IMR-90 (cell line): ENCODE data around the gene CDKAL1. TPM values are rescaled to one million over a fixed set of nuclear protein-coding genes. Genes with fewer than 3 reads are reported as not detected.

Experiments used
- ATAC-seq: fragments of 200-7000 bp; cut with Tn5 transposase; 2 replicates; pipeline ENCODE4 v1.9.1; 2020; ENCODE audit warnings: low read depth, mild to moderate bottlenecking, moderate library complexity
- BruUV-seq: library from RNA; stranded (reverse); fragments of 400-500 nt; replicated peaks from 2 replicates; lab custom pipeline; 2021; lab: Mats Ljungman, UMichigan
- CTCF ChIA-PET: fragments of 300-600 bp; formaldehyde crosslinking; extraction: SDS; loops from one replicate; lab custom pipeline; 2021; ENCODE audit warnings: antibody characterized with exemption; lab: Yijun Ruan, JAX
- POLR2A ChIA-PET: fragments of 300-600 bp; sonication (Branson Sonifier 250); formaldehyde crosslinking; loops from one replicate; lab custom pipeline; 2022; ENCODE audit warnings: antibody characterized with exemption; ENCODE audit not compliant: unreplicated experiment; lab: Charles Lee
- DNase-seq: peaks from one replicate; pipeline ENCODE4 v3.0.0; 2013
- H2AFZ ChIP-seq: replicated peaks from 2 replicates; pipeline ENCODE3; 2013; ENCODE audit warnings: low read length, mild to moderate bottlenecking; ENCODE audit not compliant: poor library complexity
- H2AK5ac ChIP-seq: 2 replicates; pipeline ENCODE4 v1.6.1; 2013; ENCODE audit warnings: low read depth, low read length, inconsistent platforms
- H2AK9ac ChIP-seq: replicated peaks from 2 replicates; pipeline ENCODE3; 2013; ENCODE audit warnings: mild to moderate bottlenecking, low read depth, low read length, moderate library complexity; ENCODE audit not compliant: poor library complexity
- H2BK120ac ChIP-seq: 2 replicates; pipeline ENCODE4 v1.6.1; 2013; ENCODE audit warnings: low read depth, low read length, inconsistent platforms
- H2BK15ac ChIP-seq: 3 replicates; pipeline ENCODE4 v1.6.1; 2013; ENCODE audit warnings: low read depth, low read length, inconsistent platforms
- H2BK20ac ChIP-seq: 2 replicates; pipeline ENCODE4 v1.6.1; 2013; ENCODE audit warnings: low read depth, mild to moderate bottlenecking, inconsistent platforms, low read length, moderate library complexity
- H2BK5ac ChIP-seq: 2 replicates; pipeline ENCODE4 v1.6.1; 2013; ENCODE audit warnings: mild to moderate bottlenecking, low read depth, low read length, inconsistent platforms; ENCODE audit not compliant: poor library complexity, severe bottlenecking
- H3K14ac ChIP-seq: replicated peaks from 2 replicates; pipeline ENCODE4 v1.6.1; 2013; ENCODE audit warnings: low read depth, low read length, inconsistent platforms
- H3K18ac ChIP-seq: 2 replicates; pipeline ENCODE4 v1.6.1; 2013; ENCODE audit warnings: low read depth, low read length, control low read depth
- H3K23ac ChIP-seq: 2 replicates; pipeline ENCODE4 v1.6.1; 2013; ENCODE audit warnings: low read depth, low read length, inconsistent platforms
- H3K27ac ChIP-seq: 2 replicates; pipeline ENCODE4 v1.5.1; 2013; ENCODE audit warnings: mild to moderate bottlenecking, control low read depth, low read length; ENCODE audit not compliant: insufficient read depth
- H3K27me3 ChIP-seq: 2 replicates; pipeline ENCODE4 v1.6.1; 2013; ENCODE audit warnings: low read length; ENCODE audit not compliant: control insufficient read depth, insufficient read depth
- H3K36me3 ChIP-seq: 2 replicates; pipeline ENCODE4 v1.6.1; 2013; ENCODE audit warnings: low read length, mixed read lengths; ENCODE audit not compliant: control insufficient read depth, insufficient read depth
- H3K4ac ChIP-seq: 2 replicates; pipeline ENCODE4 v1.6.1; 2013; ENCODE audit warnings: low read depth, low read length, inconsistent platforms
- H3K4me1 ChIP-seq: 2 replicates; pipeline ENCODE4 v1.6.1; 2013; ENCODE audit warnings: low read length, mixed read lengths; ENCODE audit not compliant: control insufficient read depth, insufficient read depth
- H3K4me2 ChIP-seq: 2 replicates; pipeline ENCODE4 v1.6.1; 2013; ENCODE audit warnings: low read depth, mild to moderate bottlenecking, control low read depth, low read length, moderate library complexity
- H3K4me3 ChIP-seq: 2 replicates; pipeline ENCODE4 v1.5.1; 2013; ENCODE audit warnings: low read depth, mild to moderate bottlenecking, control low read depth, low read length, moderate library complexity; ENCODE audit not compliant: insufficient read depth
- H3K56ac ChIP-seq: 2 replicates; pipeline ENCODE4 v1.6.1; 2013; ENCODE audit warnings: low read length, inconsistent platforms; ENCODE audit not compliant: insufficient read depth; ENCODE audit errors: extremely low read depth
- H3K79me1 ChIP-seq, 2 experiments: 2 replicates each; pipeline ENCODE4 v1.6.1; 2013; ENCODE audit warnings: low read length in 2 of 2, inconsistent platforms in 1 of 2, low read depth in 1 of 2
- H3K9ac ChIP-seq: 2 replicates; pipeline ENCODE4 v1.6.1; 2013; ENCODE audit warnings: low read depth, low read length, control low read depth
- H3K9me1 ChIP-seq: 2 replicates; pipeline ENCODE4 v1.6.1; 2013; ENCODE audit warnings: low read length, inconsistent platforms; ENCODE audit not compliant: insufficient read depth
- H3K9me3 ChIP-seq: 2 replicates; pipeline ENCODE4 v1.6.1; 2013; ENCODE audit warnings: low read length; ENCODE audit not compliant: control insufficient read depth, insufficient read depth
- H4K20me1 ChIP-seq: 2 replicates; pipeline ENCODE4 v1.6.1; 2013; ENCODE audit warnings: low read length, inconsistent platforms; ENCODE audit not compliant: insufficient read depth
- H4K5ac ChIP-seq: 2 replicates; pipeline ENCODE4 v1.6.1; 2013; ENCODE audit warnings: mild to moderate bottlenecking, low read depth, low read length, control low read depth
- H4K8ac ChIP-seq, 2 experiments: 2 replicates each; pipeline ENCODE4 v1.6.1; 2013; ENCODE audit warnings: low read depth in 2 of 2, low read length in 2 of 2, control low read depth in 1 of 2, inconsistent platforms in 1 of 2
- H4K91ac ChIP-seq: 2 replicates; pipeline ENCODE4 v1.6.1; 2013; ENCODE audit warnings: low read depth, low read length, inconsistent platforms; ENCODE audit not compliant: insufficient read depth
- BHLHE40 ChIP-seq: fragments of 150-350 bp; IDR thresholded peaks from 2 replicates; pipeline ENCODE4 v1.6.1; 2016; ENCODE audit warnings: mild to moderate bottlenecking, low read depth, low read length
- CEBPB ChIP-seq: IDR thresholded peaks from 2 replicates; pipeline ENCODE4 v1.6.1; 2012; ENCODE audit warnings: low read depth, low read length, improper control_type of control experiment
- CHD1 ChIP-seq: IDR thresholded peaks from 2 replicates; pipeline ENCODE4 v1.6.1; 2012; ENCODE audit warnings: low read depth, low read length, improper control_type of control experiment
- FOS ChIP-seq: fragments of 150-350 bp; IDR thresholded peaks from 2 replicates; pipeline ENCODE4 v1.6.1; 2016; ENCODE audit warnings: low read depth, low read length
- MAZ ChIP-seq: IDR thresholded peaks from 2 replicates; pipeline ENCODE4 v1.6.1; 2012; ENCODE audit warnings: low read depth, mild to moderate bottlenecking, low read length, improper control_type of control experiment, moderate library complexity, borderline replicate concordance
- MXI1 ChIP-seq: IDR thresholded peaks from 2 replicates; pipeline ENCODE4 v1.6.1; 2012; ENCODE audit warnings: low read depth, mild to moderate bottlenecking, low read length, moderate library complexity, borderline replicate concordance
- NFE2L2 ChIP-seq: fragments of 150-350 bp; IDR thresholded peaks from 2 replicates; pipeline ENCODE4 v1.6.1; 2016; ENCODE audit warnings: low read depth, mild to moderate bottlenecking, low read length
- POLR2A ChIP-seq: IDR thresholded peaks from 2 replicates; pipeline ENCODE4 v1.6.1; 2012; ENCODE audit warnings: mild to moderate bottlenecking, low read depth, low read length
- RCOR1 ChIP-seq: IDR thresholded peaks from 2 replicates; pipeline ENCODE4 v1.6.1; 2012; ENCODE audit warnings: mild to moderate bottlenecking, low read length, improper control_type of control experiment; ENCODE audit not compliant: insufficient replicate concordance
- RFX5 ChIP-seq: IDR thresholded peaks from 2 replicates; pipeline ENCODE4 v1.8.0; 2012; ENCODE audit warnings: low read depth, mild to moderate bottlenecking, low read length, moderate library complexity
- SMC3 ChIP-seq: fragments of 150-350 bp; IDR thresholded peaks from 2 replicates; pipeline ENCODE4 v1.6.1; 2016; ENCODE audit warnings: low read depth, mild to moderate bottlenecking, antibody characterized with exemption, low read length, moderate library complexity
- WGBS, 2 experiments: methylation state at CpG; one replicate each; pipeline versions ENCODE4 v1.1.5 to v1.1.7; 2013; ENCODE audit warnings: missing lambda C conversion rate in 2 of 2; ENCODE audit not compliant: insufficient read length in 1 of 2; ENCODE audit errors: extremely low coverage in 2 of 2; 5-methylcytosine and 5-hydroxymethylcytosine counted together
- dilution Hi-C: fragments of 300-500 bp; cut with HindIII; formaldehyde crosslinking; loops from one replicate; pipeline ENCODE4 v1.14.3; 2018; ENCODE audit warnings: low sequenced_read_pairs; ENCODE audit not compliant: unreplicated experiment
- in situ Hi-C: fragments of 300-500 bp; cut with MboI; formaldehyde crosslinking; loops from 3 replicates; pipeline ENCODE4 v1.14.3; 2019; ENCODE audit warnings: low sequenced_read_pairs, inconsistent platforms, mixed read lengths
- intact Hi-C: fragments of 100-400 bp; cut with micrococcal nuclease; formaldehyde crosslinking; loops from 2 replicates; pipeline ENCODE4 v1.10.0; 2022
- polyA plus RNA-seq, 3 experiments: library from polyadenylated mRNA; depleted of rRNA; stranded (reverse); fragments of >200 nt; gene quantifications; 2 replicates each; pipeline ENCODE4 v1.2.3, GENCODE V29; 2012; ENCODE audit warnings: low replicate concordance in 1 of 3
- total RNA-seq: library from RNA; depleted of rRNA; stranded (reverse); fragments of >200 nt; gene quantifications from 2 replicates; pipeline ENCODE4 v1.2.3, GENCODE V29; 2012
- TF ChIP-seq, protein P1 (sequence below): fragments of 150-350 bp; IDR thresholded peaks from 2 replicates; pipeline ENCODE4 v1.6.1; 2016; ENCODE audit warnings: low read depth, mild to moderate bottlenecking, low read length, moderate library complexity, borderline replicate concordance
- TF ChIP-seq, protein P2 (sequence below): conservative IDR thresholded peaks from 2 replicates; pipeline ENCODE4 v1.5.1; 2012; ENCODE audit warnings: mild to moderate bottlenecking, low read depth, low read length, improper control_type of control experiment
- TF ChIP-seq, protein P3 (sequence below): fragments of 150-350 bp; IDR thresholded peaks from 2 replicates; pipeline ENCODE4 v1.6.1; 2017; ENCODE audit warnings: mild to moderate bottlenecking, antibody characterized with exemption, low read length, low read depth

CDKAL1 gene
- total and polyA plus RNA-seq, 2 of the 4 experiments (the other 2 are of a cell fraction), result 3.7 to 13.1 TPM

DNA sequence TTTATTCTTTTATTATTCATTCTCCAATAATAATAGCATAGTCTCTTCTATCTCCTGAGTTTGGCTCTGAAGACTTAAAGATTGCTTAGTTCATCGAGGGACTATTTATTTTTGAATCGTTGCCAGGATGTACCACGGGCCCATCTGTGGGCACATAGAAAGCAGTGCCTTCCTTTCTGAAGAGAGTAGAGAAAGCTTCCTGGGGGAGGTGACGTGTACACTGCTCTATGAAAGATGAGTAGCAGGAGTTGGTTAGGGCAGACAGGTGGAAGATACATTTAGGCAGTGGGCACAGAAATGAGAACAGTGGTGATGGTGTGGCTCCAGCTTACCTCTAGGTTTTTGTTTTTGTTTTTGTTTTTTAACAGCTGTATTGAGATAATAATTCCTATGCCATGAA lies 98.4 kb downstream of the CDKAL1 start:
- no peak for TF ChIP-seq RFX5
- TF ChIP-seq MAZ, result no peak
- TF ChIP-seq RCOR1, result no peak
- no peak for TF ChIP-seq NFE2L2
- no peak for TF ChIP-seq MXI1
- TF ChIP-seq, protein P1, sequence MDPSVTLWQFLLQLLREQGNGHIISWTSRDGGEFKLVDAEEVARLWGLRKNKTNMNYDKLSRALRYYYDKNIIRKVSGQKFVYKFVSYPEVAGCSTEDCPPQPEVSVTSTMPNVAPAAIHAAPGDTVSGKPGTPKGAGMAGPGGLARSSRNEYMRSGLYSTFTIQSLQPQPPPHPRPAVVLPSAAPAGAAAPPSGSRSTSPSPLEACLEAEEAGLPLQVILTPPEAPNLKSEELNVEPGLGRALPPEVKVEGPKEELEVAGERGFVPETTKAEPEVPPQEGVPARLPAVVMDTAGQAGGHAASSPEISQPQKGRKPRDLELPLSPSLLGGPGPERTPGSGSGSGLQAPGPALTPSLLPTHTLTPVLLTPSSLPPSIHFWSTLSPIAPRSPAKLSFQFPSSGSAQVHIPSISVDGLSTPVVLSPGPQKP, result no peak
- TF ChIP-seq, protein P2, sequence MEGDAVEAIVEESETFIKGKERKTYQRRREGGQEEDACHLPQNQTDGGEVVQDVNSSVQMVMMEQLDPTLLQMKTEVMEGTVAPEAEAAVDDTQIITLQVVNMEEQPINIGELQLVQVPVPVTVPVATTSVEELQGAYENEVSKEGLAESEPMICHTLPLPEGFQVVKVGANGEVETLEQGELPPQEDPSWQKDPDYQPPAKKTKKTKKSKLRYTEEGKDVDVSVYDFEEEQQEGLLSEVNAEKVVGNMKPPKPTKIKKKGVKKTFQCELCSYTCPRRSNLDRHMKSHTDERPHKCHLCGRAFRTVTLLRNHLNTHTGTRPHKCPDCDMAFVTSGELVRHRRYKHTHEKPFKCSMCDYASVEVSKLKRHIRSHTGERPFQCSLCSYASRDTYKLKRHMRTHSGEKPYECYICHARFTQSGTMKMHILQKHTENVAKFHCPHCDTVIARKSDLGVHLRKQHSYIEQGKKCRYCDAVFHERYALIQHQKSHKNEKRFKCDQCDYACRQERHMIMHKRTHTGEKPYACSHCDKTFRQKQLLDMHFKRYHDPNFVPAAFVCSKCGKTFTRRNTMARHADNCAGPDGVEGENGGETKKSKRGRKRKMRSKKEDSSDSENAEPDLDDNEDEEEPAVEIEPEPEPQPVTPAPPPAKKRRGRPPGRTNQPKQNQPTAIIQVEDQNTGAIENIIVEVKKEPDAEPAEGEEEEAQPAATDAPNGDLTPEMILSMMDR, result no peak
- no peak for TF ChIP-seq CEBPB
- TF ChIP-seq, protein P3, sequence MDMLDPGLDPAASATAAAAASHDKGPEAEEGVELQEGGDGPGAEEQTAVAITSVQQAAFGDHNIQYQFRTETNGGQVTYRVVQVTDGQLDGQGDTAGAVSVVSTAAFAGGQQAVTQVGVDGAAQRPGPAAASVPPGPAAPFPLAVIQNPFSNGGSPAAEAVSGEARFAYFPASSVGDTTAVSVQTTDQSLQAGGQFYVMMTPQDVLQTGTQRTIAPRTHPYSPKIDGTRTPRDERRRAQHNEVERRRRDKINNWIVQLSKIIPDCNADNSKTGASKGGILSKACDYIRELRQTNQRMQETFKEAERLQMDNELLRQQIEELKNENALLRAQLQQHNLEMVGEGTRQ, result no peak
- TF ChIP-seq CHD1, result no peak
- no peak for TF ChIP-seq BHLHE40
- no peak for TF ChIP-seq POLR2A
- TF ChIP-seq FOS, result no peak
- TF ChIP-seq SMC3, result no peak
- no peak overlapping the region for H3K4me3 ChIP-seq
- no peak overlapping the region for H3K9ac ChIP-seq
- POLR2A ChIA-PET, result no interaction called here
- H3K4me2 ChIP-seq, result no peak overlapping the region
- no peak overlapping the region for H2AFZ ChIP-seq
- H4K8ac ChIP-seq, result no peak overlapping the region
- H4K5ac ChIP-seq, result no peak overlapping the region
- H3K18ac ChIP-seq, result no peak overlapping the region
- no peaks in the 10 kb centered on the region for H4K20me1 ChIP-seq
- H3K56ac ChIP-seq, result no peak overlapping the region
- dilution Hi-C loops (no loop called here), intact Hi-C loops (no loop called here), in situ Hi-C loops (no loop called here)
- WGBS, 2 experiments, result no CpG with 5 or more reads among the region's 4 CpGs
- no peak overlapping the region for H2AK5ac ChIP-seq
- peaks cover 11 to 12% of the 10 kb centered on the region in 2 experiments; a peak in 3 of 4 replicates for H3K79me1 ChIP-seq
- no peak overlapping the region for H4K91ac ChIP-seq
- H3K9me3 ChIP-seq, result no peaks in the 10 kb centered on the region
- no peak overlapping the region for H3K4ac ChIP-seq
- no peaks in the 10 kb centered on the region for H3K36me3 ChIP-seq
- H3K9me1 ChIP-seq, result no peaks in the 10 kb centered on the region
- H2BK120ac ChIP-seq, result no peak overlapping the region
- no peak overlapping the region for H2BK15ac ChIP-seq
- H3K23ac ChIP-seq, result no peak overlapping the region
- CTCF ChIA-PET, result interaction anchor here (0.9 kb wide), 1 partner anchor 10 kb away, joined by 3 read pairs; no protein-coding TSS in a partner anchor
- ATAC-seq (no peak), DNase-seq (no peak)
- no peaks in the 10 kb centered on the region for H3K27me3 ChIP-seq
- H3K14ac ChIP-seq, result no peak overlapping the region
- H2AK9ac ChIP-seq, result no peak overlapping the region
- no peak overlapping the region for H2BK5ac ChIP-seq
- no peak overlapping the region for H3K27ac ChIP-seq
- H3K4me1 ChIP-seq, result no peaks in the 10 kb centered on the region
- H2BK20ac ChIP-seq, result no peak overlapping the region
- BruUV-seq, result no TSS peak
